NCI-H524 (cell line): Measurements from ENCODE around the gene PMFBP1.

ENCODE experiments used
- DNase-seq, 2 experiments: peaks; one replicate each; lab custom pipeline; 2025; lab: John Stamatoyannopoulos, UW

PMFBP1 gene

DNA sequence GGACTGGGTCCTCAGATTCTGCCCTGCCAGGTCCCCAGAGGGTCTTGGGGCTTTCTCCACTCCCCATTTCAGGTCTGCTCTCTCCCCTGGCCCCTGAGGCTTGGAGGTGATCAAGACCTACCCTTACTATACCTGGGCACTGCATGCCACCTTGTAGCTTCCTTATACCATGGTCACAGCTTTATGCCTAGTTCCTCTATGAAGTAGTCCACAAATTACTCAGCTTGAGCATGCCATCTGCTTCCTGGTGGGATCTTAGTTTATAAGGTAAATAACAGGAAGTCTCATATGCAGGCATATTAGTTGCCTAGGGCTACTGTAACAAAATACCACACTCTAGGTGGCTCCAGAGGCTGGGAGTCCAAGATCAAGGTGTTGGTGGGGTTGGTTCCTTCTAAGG lies 11.0 kb upstream of the PMFBP1 start:
- DNase-seq = no peak

- peak; percentile 25 to 76 for DNase-seq
Observed at GRCh38 chr16:72179204-72179970, 7.4 kb upstream of the PMFBP1 start.

GRCh38 chr16:72174726-72175125 lies 2.8 kb upstream of the PMFBP1 start:
- DNase-seq = no peak

DNA sequence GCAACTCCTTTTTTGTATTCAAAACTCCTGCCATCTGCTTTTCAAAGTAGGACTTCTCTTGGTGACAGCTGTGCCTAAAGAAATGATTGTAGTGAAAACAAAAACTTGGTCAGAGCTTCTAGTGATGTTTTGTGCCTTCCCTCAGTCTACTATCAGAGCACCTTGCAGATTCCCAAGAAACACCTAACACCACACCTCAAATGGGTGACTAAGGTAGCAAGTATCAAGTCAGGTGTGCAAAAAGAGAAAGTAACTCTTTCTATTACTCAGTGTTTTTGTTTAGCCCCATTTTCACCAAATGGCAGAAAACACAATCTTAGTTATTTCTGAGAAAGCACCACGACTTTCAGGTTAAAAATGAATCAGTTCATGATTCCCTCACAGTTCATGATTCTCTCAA lies 2.0 kb upstream of the PMFBP1 start:
- DNase-seq = peak in 1 of 2 experiments; percentile 63

GRCh38 chr16:72171236-72171635 lies 719 bp downstream of the PMFBP1 start:
- peak; percentile 9 to 55 for DNase-seq

- no peak for DNase-seq
Observed at GRCh38 chr16:72169708-72170107, 2.2 kb downstream of the PMFBP1 start.

GRCh38 chr16:72168365-72168764 lies 3.6 kb downstream of the PMFBP1 start:
- no peak for DNase-seq

- no peak for DNase-seq
Observed at GRCh38 chr16:72166954-72167561, 4.9 kb downstream of the PMFBP1 start.

DNA sequence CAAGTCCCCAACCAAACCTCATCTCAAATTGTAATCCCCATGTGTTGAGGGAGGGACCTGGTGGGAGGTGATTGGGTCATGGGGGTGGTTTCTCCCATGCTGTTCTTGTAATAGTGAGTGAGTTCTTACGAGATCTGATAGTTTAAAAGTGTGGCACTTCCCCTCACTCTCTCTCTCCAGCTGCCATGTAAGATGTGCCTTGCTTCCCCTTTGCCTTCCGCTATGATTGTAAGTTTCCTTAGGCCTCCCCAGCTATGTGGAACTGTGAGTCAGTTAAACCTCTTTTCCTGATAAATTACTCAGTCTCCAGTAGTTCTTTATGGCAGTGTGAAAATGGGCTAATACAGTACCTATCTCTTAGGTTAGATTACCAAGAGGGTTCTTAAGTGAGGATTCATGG lies 5.8 kb downstream of the PMFBP1 start:
- no peak for DNase-seq

GRCh38 chr16:72164691-72165090 lies 7.3 kb downstream of the PMFBP1 start:
- no peak for DNase-seq

GRCh38 chr16:72162105-72162692 lies 9.8 kb downstream of the PMFBP1 start:
- DNase-seq = peak; percentile 21 to 83

- peak; percentile 92 to 97 for DNase-seq
Observed at GRCh38 chr16:72159801-72160200, 12.2 kb downstream of the PMFBP1 start.

- peak in 1 of 2 experiments; percentile 45 for DNase-seq
Observed at GRCh38 chr16:72159386-72159785, 12.6 kb downstream of the PMFBP1 start.

DNA sequence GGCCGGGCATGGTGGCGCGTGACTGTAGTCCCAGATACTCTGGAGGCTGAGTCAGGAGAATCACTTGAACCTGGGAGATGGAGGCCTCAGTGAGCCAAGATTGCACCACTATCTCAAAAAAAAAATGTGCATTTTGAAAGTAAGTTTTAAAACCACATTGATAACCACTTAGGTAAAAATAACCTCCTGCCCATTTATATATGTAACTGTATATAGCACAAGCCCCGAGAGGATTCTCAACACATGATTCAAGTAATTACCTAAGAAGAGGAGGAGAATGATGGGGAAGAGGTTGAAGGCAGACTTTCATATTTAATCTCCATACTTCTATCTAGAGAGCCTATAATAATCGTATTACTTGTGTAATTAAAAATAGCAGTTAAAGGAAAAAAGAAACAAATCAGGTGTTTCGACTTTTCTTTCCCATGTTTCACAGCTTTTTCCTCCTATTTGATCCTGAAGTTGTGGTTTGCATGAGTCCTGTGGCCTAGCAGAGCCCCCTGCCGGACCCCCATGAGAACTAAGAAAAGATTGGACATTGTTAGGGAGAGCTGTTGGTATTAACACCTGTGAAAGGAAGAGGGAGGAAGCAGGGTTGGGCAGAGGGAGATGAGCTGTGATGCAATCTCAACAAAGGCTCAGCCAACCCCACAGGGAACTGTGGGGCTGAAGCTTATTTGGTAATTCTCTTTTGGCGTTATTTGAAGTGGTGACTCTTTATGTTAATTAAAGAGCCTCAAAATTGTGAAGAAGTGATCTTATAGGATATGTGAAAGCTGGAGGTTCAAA lies 22.1 kb downstream of the PMFBP1 start:
- no peak for DNase-seq

GRCh38 chr16:72142476-72142875 lies 29.5 kb downstream of the PMFBP1 start:
- no peak for DNase-seq

GRCh38 chr16:72139908-72140307 lies 32.0 kb downstream of the PMFBP1 start:
- DNase-seq = no peak

- DNase-seq = no peak
Observed at GRCh38 chr16:72138064-72138572, 33.8 kb downstream of the PMFBP1 start.

DNA sequence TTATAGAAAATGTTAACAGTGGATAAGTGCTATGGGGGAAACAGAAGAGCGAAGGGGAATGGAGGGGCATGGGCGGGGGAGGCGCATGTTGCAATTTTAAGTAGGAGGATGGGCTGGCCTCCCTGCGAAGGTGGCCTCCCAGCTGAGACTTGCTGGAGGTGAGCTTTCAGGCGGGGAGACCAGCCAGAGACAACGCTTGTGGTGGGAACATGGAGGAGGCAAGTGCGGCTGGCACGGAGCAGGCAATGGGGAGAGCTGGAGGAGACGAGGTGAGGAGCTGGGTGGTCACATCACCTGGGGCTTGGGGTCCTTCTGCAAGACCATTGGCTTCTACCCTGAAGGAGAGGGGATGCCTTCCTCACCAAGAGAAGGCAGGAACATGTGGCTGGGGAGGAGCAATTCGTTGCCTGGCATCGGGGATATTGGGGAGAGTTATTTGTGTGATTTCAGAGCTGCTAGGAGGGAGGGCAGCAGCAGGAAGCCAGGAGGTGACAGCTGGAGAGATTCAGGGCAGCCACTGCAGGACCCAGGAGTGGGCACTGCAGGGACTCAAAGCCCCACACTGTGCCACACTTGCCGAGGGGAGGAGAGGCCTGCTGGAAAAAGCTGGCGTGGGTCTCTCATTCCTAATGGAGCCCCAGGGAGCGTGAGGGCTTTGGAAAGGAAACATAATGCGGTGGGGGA lies 34.4 kb downstream of the PMFBP1 start:
- peak in 1 of 2 experiments; percentile 68 for DNase-seq

DNA sequence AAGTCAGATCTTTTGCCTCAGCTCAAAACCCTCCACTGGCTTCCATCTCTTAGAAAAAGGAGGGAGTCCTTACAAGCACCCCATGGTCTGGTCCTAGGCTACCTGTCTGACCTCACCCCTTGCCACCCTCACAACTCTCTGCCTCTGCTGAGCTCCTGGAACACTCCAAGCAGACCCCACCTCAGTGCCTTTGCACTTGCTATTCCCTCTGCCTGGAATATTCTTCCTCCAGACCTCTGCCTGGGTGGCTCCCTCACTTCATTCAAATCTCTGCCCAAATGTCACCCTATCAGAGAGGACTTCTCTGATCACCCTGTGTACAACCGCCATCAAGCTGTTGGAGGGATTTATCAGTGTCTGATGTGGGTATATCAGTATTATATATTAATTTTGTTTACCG lies 37.4 kb downstream of the PMFBP1 start:
- DNase-seq = no peak

DNA sequence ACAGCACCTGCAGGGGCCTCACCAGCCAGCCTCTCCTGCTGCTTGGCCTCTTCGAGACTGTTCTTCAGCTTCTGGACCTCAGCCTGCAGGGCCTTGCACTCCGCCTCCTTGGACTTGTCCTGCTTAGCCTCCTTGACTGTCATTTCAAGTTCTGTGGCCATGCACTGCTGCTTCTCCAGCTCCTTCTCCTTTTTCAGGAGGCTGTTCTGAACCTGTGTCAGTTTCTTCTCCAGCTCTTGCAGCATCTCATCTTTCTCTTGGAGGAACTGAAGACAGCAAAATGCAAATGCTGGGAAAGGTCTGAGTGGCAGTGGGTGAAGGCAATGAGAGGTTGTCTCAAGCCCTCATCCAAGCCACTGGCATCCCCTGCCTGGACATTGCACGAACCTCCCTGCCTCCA lies 39.2 kb downstream of the PMFBP1 start:
- DNase-seq = no peak

GRCh38 chr16:72131036-72131435 lies 40.9 kb downstream of the PMFBP1 start:
- DNase-seq = no peak
